ENCODE data around the gene NPB.

Gene NPB

GRCh38 chr17:81929253-81930141 is 27.5 kb downstream of the NPB start:
- DNase-seq (no peak), ATAC-seq (no peak)
- Mint-ChIP-seq H3K36me3 (ENCODE audit: low read depth) (peaks cover 14% of the 10 kb centered on the region), H3K9me3 (no peaks in the 10 kb centered on the region), H3K4me1 (peaks cover 35% of the 10 kb centered on the region), H3K4me3 (peak overlapping the region; percentile 75), H3K27me3 (peaks cover 4% of the 10 kb centered on the region), H3K27ac (no peak overlapping the region)

GRCh38 chr17:81930142-81931125 is 28.4 kb downstream of the NPB start:
- DNase-seq (no peak), ATAC-seq (no peak)
- H3K27me3 Mint-ChIP-seq = peaks cover 4% of the 10 kb centered on the region
- H3K9me3 Mint-ChIP-seq = no peaks in the 10 kb centered on the region
- H3K4me1 Mint-ChIP-seq = peaks cover 35% of the 10 kb centered on the region
- H3K36me3 Mint-ChIP-seq (ENCODE audit: low read depth) = peaks cover 14% of the 10 kb centered on the region
- no peak overlapping the region for H3K27ac Mint-ChIP-seq
- no peak overlapping the region for H3K4me3 Mint-ChIP-seq

GRCh38 chr17:81931189-81931556 is 29.1 kb downstream of the NPB start:
- H3K4me1 Mint-ChIP-seq = peaks cover 35% of the 10 kb centered on the region
- DNase-seq (no peak), ATAC-seq (no peak)
- H3K36me3 Mint-ChIP-seq (ENCODE audit: low read depth) = peaks cover 19% of the 10 kb centered on the region
- H3K4me3 Mint-ChIP-seq = no peak overlapping the region
- no peaks in the 10 kb centered on the region for H3K9me3 Mint-ChIP-seq
- H3K27me3 Mint-ChIP-seq = peaks cover 4% of the 10 kb centered on the region
- H3K27ac Mint-ChIP-seq = no peak overlapping the region

GRCh38 chr17:81931557-81932332 is 29.7 kb downstream of the NPB start:
- Mint-ChIP-seq H3K27ac (no peak overlapping the region), H3K4me3 (no peak overlapping the region)

GRCh38 chr17:81932333-81932983 is 30.4 kb downstream of the NPB start:
- H3K27ac Mint-ChIP-seq = no peak overlapping the region
- no peak overlapping the region for H3K4me3 Mint-ChIP-seq
- peaks cover 4% of the 10 kb centered on the region for H3K27me3 Mint-ChIP-seq
- peaks cover 33% of the 10 kb centered on the region for H3K4me1 Mint-ChIP-seq
- DNase-seq = no peak
- ATAC-seq = no peak
- no peaks in the 10 kb centered on the region for H3K9me3 Mint-ChIP-seq
- peaks cover 19% of the 10 kb centered on the region for H3K36me3 Mint-ChIP-seq (ENCODE audit: low read depth)

More at GRCh38 chr17:81931557-81932332, 29.7 kb downstream of the NPB start:
- DNase-seq (no peak), ATAC-seq (no peak)
- H3K9me3 Mint-ChIP-seq = no peaks in the 10 kb centered on the region
- H3K27me3 Mint-ChIP-seq = peaks cover 4% of the 10 kb centered on the region
- peaks cover 19% of the 10 kb centered on the region for H3K36me3 Mint-ChIP-seq (ENCODE audit: low read depth)
- peaks cover 33% of the 10 kb centered on the region for H3K4me1 Mint-ChIP-seq

GRCh38 chr17:81933178-81933699 is 31.2 kb downstream of the NPB start:
- Mint-ChIP-seq H3K4me1 (peaks cover 37% of the 10 kb centered on the region), H3K27ac (no peak overlapping the region), H3K27me3 (peaks cover 4% of the 10 kb centered on the region), H3K4me3 (no peak overlapping the region), H3K9me3 (no peaks in the 10 kb centered on the region), H3K36me3 (ENCODE audit: low read depth) (peaks cover 19% of the 10 kb centered on the region)
- ATAC-seq (no peak), DNase-seq (no peak)

- peak overlapping the region; percentile 39 for H3K27ac Mint-ChIP-seq
- DNase-seq = no peak
- H3K36me3 Mint-ChIP-seq (ENCODE audit: low read depth) = peaks cover 19% of the 10 kb centered on the region
- no peak for ATAC-seq
- H3K9me3 Mint-ChIP-seq = no peaks in the 10 kb centered on the region
- peaks cover 2% of the 10 kb centered on the region for H3K27me3 Mint-ChIP-seq
- no peak overlapping the region for H3K4me3 Mint-ChIP-seq
- peaks cover 34% of the 10 kb centered on the region for H3K4me1 Mint-ChIP-seq
Observed at GRCh38 chr17:81934098-81934757, 32.2 kb downstream of the NPB start.

- Mint-ChIP-seq H3K27me3 (no peaks in the 10 kb centered on the region), H3K4me1 (peaks cover 34% of the 10 kb centered on the region), H3K9me3 (no peaks in the 10 kb centered on the region), H3K27ac (no peak overlapping the region), H3K36me3 (ENCODE audit: low read depth) (peaks cover 19% of the 10 kb centered on the region), H3K4me3 (peak overlapping the region; percentile 85)
- ATAC-seq (no peak), DNase-seq (no peak)
Observed at GRCh38 chr17:81934850-81935708, 33.0 kb downstream of the NPB start.

- ATAC-seq (no peak), DNase-seq (no peak)
- H3K4me1 Mint-ChIP-seq = peaks cover 31% of the 10 kb centered on the region
- H3K27ac Mint-ChIP-seq = peak overlapping the region; percentile 59
- peak overlapping the region; percentile 85 for H3K4me3 Mint-ChIP-seq
- H3K27me3 Mint-ChIP-seq = peaks cover 2% of the 10 kb centered on the region
- peaks cover 19% of the 10 kb centered on the region for H3K36me3 Mint-ChIP-seq (ENCODE audit: low read depth)
- H3K9me3 Mint-ChIP-seq = no peaks in the 10 kb centered on the region
Observed at GRCh38 chr17:81935709-81936084, 33.7 kb downstream of the NPB start.

GRCh38 chr17:81939218-81939617 is 37.2 kb downstream of the NPB start:
- H3K36me3 Mint-ChIP-seq (ENCODE audit: low read depth) = peaks cover 5% of the 10 kb centered on the region
- ATAC-seq = no peak
- peaks cover 4% of the 10 kb centered on the region for H3K27me3 Mint-ChIP-seq
- no peak overlapping the region for H3K27ac Mint-ChIP-seq
- H3K9me3 Mint-ChIP-seq = no peaks in the 10 kb centered on the region
- peaks cover 18% of the 10 kb centered on the region for H3K4me1 Mint-ChIP-seq
- no peak overlapping the region for H3K4me3 Mint-ChIP-seq
- no peak for DNase-seq

- H3K27ac Mint-ChIP-seq = no peak overlapping the region
- H3K4me1 Mint-ChIP-seq = peaks cover 17% of the 10 kb centered on the region
- no peak overlapping the region for H3K4me3 Mint-ChIP-seq
- peaks cover 4% of the 10 kb centered on the region for H3K27me3 Mint-ChIP-seq
- DNase-seq (no peak), ATAC-seq (no peak)
- peaks cover 5% of the 10 kb centered on the region for H3K36me3 Mint-ChIP-seq (ENCODE audit: low read depth)
- H3K9me3 Mint-ChIP-seq = no peaks in the 10 kb centered on the region
Observed at GRCh38 chr17:81939881-81940385, 37.9 kb downstream of the NPB start.

Data from activated naive CD8-positive, alpha-beta T cell treated with anti-CD3 and anti-CD28 coated beads, Interleukin-2, amount 50 U/mL, for 24 hours (primary cell).